Fibroblast of skin of scalp (primary cell): Measurements from ENCODE around the gene IRS2.

Source experiments
- DNase-seq: peaks from one replicate; pipeline ENCODE4 v3.0.0-alpha.2; 2013

Gene IRS2

GRCh38 chr13:109779876-109780510 is 6.4 kb downstream of the IRS2 start:
- DNase-seq, result no peak

- no peak for DNase-seq
These were observed 7.3 kb downstream of the IRS2 start for GRCh38 chr13:109779074-109779473.

GRCh38 chr13:109778102-109778542 is 8.3 kb downstream of the IRS2 start:
- DNase-seq, result peak; percentile 30

GRCh38 chr13:109776575-109776974 is 9.8 kb downstream of the IRS2 start:
- no peak for DNase-seq

GRCh38 chr13:109773786-109774185 is 12.6 kb downstream of the IRS2 start:
- DNase-seq, result no peak

- DNase-seq, result no peak
These were observed 13.1 kb downstream of the IRS2 start for GRCh38 chr13:109773276-109773675.

GRCh38 chr13:109771926-109772325 is 14.5 kb downstream of the IRS2 start:
- no peak for DNase-seq

GRCh38 chr13:109770436-109770835 is 15.9 kb downstream of the IRS2 start:
- no peak for DNase-seq

GRCh38 chr13:109769921-109770320 is 16.5 kb downstream of the IRS2 start:
- no peak for DNase-seq

GRCh38 chr13:109769275-109769674 is 17.1 kb downstream of the IRS2 start:
- no peak for DNase-seq

GRCh38 chr13:109768616-109769015 is 17.8 kb downstream of the IRS2 start:
- DNase-seq, result no peak

- no peak for DNase-seq
These were observed 18.2 kb downstream of the IRS2 start for GRCh38 chr13:109768176-109768575.

- DNase-seq, result no peak
These were observed 19.4 kb downstream of the IRS2 start for GRCh38 chr13:109767023-109767422.

GRCh38 chr13:109764470-109765291 is 21.7 kb downstream of the IRS2 start:
- DNase-seq, result peak; percentile 67

GRCh38 chr13:109764045-109764444 is 22.3 kb downstream of the IRS2 start:
- DNase-seq, result no peak

- no peak for DNase-seq
These were observed 23.6 kb downstream of the IRS2 start for GRCh38 chr13:109762791-109763190.

- DNase-seq, result peak; percentile 20
These were observed 24.7 kb downstream of the IRS2 start for GRCh38 chr13:109761695-109762094.

GRCh38 chr13:109760951-109761350 is 25.4 kb downstream of the IRS2 start:
- DNase-seq, result no peak

GRCh38 chr13:109760402-109760801 is 26.0 kb downstream of the IRS2 start:
- DNase-seq, result no peak

- DNase-seq, result no peak
These were observed 26.8 kb downstream of the IRS2 start for GRCh38 chr13:109759609-109760008.

GRCh38 chr13:109758937-109759480 is 27.4 kb downstream of the IRS2 start:
- no peak for DNase-seq

- DNase-seq, result no peak
These were observed 29.6 kb downstream of the IRS2 start for GRCh38 chr13:109756778-109757177.

- no peak for DNase-seq
These were observed 30.4 kb downstream of the IRS2 start for GRCh38 chr13:109755997-109756396.

GRCh38 chr13:109755551-109755950 is 30.8 kb downstream of the IRS2 start:
- no peak for DNase-seq
